ENCODE measurements around the gene JAKMIP2.

DNA sequence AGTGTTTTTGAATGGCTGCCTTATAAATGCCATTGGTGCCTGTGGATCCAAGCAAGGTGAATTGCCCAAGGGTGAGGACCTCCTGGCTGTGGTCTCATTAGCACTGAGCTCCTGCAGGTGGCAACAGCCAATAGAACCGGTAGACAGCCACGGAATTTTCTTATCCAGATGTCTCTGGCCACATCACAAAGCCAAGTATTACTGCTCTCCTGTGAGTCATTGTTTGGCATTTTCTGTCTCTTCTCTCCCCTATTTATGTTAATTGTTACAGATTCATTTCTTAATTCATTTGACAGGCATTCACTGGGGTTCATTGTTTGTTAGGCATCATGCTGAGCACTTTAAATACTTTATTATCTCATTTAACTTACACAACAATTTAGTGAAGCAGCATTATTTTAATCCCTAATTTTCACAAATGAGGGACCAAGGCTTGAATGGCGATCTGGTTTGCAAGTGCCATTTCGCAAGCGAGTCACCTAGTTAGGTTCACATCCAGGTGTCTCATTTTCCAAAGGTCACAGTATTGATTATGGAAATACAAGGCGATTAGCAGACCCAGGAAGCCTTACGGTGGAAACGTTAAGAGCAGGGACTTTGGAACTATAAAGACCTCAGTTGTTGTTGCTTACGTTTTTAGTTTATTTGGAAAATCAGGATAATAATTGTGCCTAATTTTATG is 214.5 kb downstream of the JAKMIP2 start:
- TF ChIP-seq SP1 (IDR thresholded peaks at IDR 0.05; ENCODE audit: low read depth), result no peak
- TF ChIP-seq SIN3A (IDR thresholded peaks at IDR 0.05; ENCODE audit: low read depth), result no peak
- TF ChIP-seq, protein P1, sequence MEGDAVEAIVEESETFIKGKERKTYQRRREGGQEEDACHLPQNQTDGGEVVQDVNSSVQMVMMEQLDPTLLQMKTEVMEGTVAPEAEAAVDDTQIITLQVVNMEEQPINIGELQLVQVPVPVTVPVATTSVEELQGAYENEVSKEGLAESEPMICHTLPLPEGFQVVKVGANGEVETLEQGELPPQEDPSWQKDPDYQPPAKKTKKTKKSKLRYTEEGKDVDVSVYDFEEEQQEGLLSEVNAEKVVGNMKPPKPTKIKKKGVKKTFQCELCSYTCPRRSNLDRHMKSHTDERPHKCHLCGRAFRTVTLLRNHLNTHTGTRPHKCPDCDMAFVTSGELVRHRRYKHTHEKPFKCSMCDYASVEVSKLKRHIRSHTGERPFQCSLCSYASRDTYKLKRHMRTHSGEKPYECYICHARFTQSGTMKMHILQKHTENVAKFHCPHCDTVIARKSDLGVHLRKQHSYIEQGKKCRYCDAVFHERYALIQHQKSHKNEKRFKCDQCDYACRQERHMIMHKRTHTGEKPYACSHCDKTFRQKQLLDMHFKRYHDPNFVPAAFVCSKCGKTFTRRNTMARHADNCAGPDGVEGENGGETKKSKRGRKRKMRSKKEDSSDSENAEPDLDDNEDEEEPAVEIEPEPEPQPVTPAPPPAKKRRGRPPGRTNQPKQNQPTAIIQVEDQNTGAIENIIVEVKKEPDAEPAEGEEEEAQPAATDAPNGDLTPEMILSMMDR (IDR thresholded peaks at IDR 0.05 in 2 of 3, conservative IDR thresholded peaks at IDR 0.05 in 1 of 3; ENCODE audit: borderline replicate concordance in 1 of 3, insufficient read depth in 1 of 3, low read depth in 2 of 3, low read length in 2 of 3), result no peak

Data from HCT116 (cell line).